Common myeloid progenitor, CD34-positive (primary cell): Measurements from ENCODE around the gene KRT9.

Source experiments
- CTCF ChIA-PET: fragments of 350-600 bp; sonication (Branson Sonifier 250); formaldehyde crosslinking; loops from one replicate; lab custom pipeline; 2021; ENCODE audit warnings: antibody characterized with exemption; lab: Charles Lee
- POLR2A ChIA-PET: fragments of 350-600 bp; sonication (Branson Sonifier 250); formaldehyde crosslinking; loops from one replicate; lab custom pipeline; 2021; ENCODE audit warnings: antibody characterized with exemption; lab: Charles Lee
- DNase-seq, 3 donors: peaks; one replicate each; pipeline versions ENCODE4 v3.0.0 to v3.0.0-alpha.2; 2013
- H3K27ac ChIP-seq, 2 experiments: 1 replicate in 1 of 2; 2 replicates in 1 of 2; pipeline ENCODE4 v1.7.0; 2013; ENCODE audit warnings: inconsistent platforms in 2 of 2, low read length in 2 of 2, mild to moderate bottlenecking in 2 of 2, low read depth in 1 of 2, moderate library complexity in 1 of 2; ENCODE audit not compliant: severe bottlenecking in 2 of 2, insufficient read depth in 1 of 2, poor library complexity in 1 of 2
- H3K27me3 ChIP-seq, 5 experiments: replicated peaks in 2 of 5; 1 replicate in 3 of 5; 2 replicates in 2 of 5; pipeline versions ENCODE4 v1.6.1 to v1.7.0; 2013; ENCODE audit warnings: low read length in 4 of 5, mild to moderate bottlenecking in 2 of 5, moderate library complexity in 2 of 5, inconsistent platforms in 1 of 5; ENCODE audit not compliant: insufficient read depth in 5 of 5, control insufficient read depth in 4 of 5
- H3K36me3 ChIP-seq, 4 experiments: 1 replicate in 2 of 4; 2 replicates in 2 of 4; pipeline versions ENCODE4 v1.6.1 to v1.7.0; 2013; ENCODE audit warnings: low read length in 3 of 4, control low read depth in 1 of 4, mild to moderate bottlenecking in 1 of 4; ENCODE audit not compliant: control insufficient read depth in 4 of 4, insufficient read depth in 4 of 4
- H3K4me1 ChIP-seq, 4 experiments: 1 replicate in 3 of 4; 2 replicates in 1 of 4; pipeline versions ENCODE4 v1.6.1 to v1.7.1; 2013; ENCODE audit warnings: low read length in 3 of 4, mild to moderate bottlenecking in 3 of 4, control low read depth in 1 of 4, inconsistent platforms in 1 of 4, moderate library complexity in 1 of 4; ENCODE audit not compliant: control insufficient read depth in 4 of 4, insufficient read depth in 4 of 4; ENCODE audit errors: control extremely low read depth in 1 of 4
- H3K4me3 ChIP-seq, 7 experiments: 1 replicate in 4 of 7; 2 replicates in 3 of 7; pipeline versions ENCODE4 v1.5.1 to v1.7.0; 2013; ENCODE audit warnings: mild to moderate bottlenecking in 7 of 7, low read length in 6 of 7, moderate library complexity in 6 of 7, inconsistent platforms in 2 of 7, low read depth in 2 of 7, control low read depth in 1 of 7; ENCODE audit not compliant: insufficient read depth in 4 of 7, control insufficient read depth in 1 of 7; ENCODE audit errors: extremely low read depth in 1 of 7
- H3K9me3 ChIP-seq, 5 experiments: 1 replicate in 4 of 5; 2 replicates in 1 of 5; pipeline versions ENCODE4 v1.6.1 to v1.7.1; 2013; ENCODE audit warnings: low read length in 4 of 5, mild to moderate bottlenecking in 2 of 5, inconsistent platforms in 1 of 5, low read depth in 1 of 5, moderate library complexity in 1 of 5; ENCODE audit not compliant: control insufficient read depth in 4 of 5, insufficient read depth in 2 of 5; ENCODE audit errors: control extremely low read depth in 1 of 5
- WGBS: methylation state at CpG from one replicate; pipeline ENCODE4 v1.1.5; 2013; ENCODE audit not compliant: insufficient coverage; 5-methylcytosine and 5-hydroxymethylcytosine counted together

The KRT9 gene

GRCh38 chr17:41559548-41559947 is 12.3 kb downstream of the KRT9 start:
- peaks cover 4 to 17% (median 13%) of the 10 kb centered on the region in 5 experiments for H3K27me3 ChIP-seq
- H3K4me3 ChIP-seq = no peak overlapping the region
- no peaks in the 10 kb centered on the region for H3K4me1 ChIP-seq
- no peak for DNase-seq
- no peaks in the 10 kb centered on the region for H3K9me3 ChIP-seq
- CTCF ChIA-PET = interaction anchor here (1.2 to 3.7 kb wide), 4 partner anchors 9 to 104 kb away, joined by 3 to 21 read pairs (median 3); no protein-coding TSS in a partner anchor
- no CpG with 5 or more reads among the region's 2 CpGs for WGBS
- no peak overlapping the region for H3K27ac ChIP-seq
- POLR2A ChIA-PET = no interaction called here
- no peaks in the 10 kb centered on the region for H3K36me3 ChIP-seq

GRCh38 chr17:41556931-41557330 is 14.9 kb downstream of the KRT9 start:
- Histone ChIP-seq H3K27ac (no peak overlapping the region), H3K9me3 (no peaks in the 10 kb centered on the region), H3K27me3 (peaks cover 5 to 17% (median 11%) of the 10 kb centered on the region in 5 experiments), H3K4me3 (no peak overlapping the region), H3K4me1 (no peaks in the 10 kb centered on the region), H3K36me3 (no peaks in the 10 kb centered on the region)
- no peak for DNase-seq
- ChIA-PET POLR2A (no interaction called here), CTCF (interaction anchor here (1.1 to 3.7 kb wide), 2 partner anchors 8 to 11 kb away, joined by 3 to 21 read pairs; no protein-coding TSS in a partner anchor)
- 95% methylated on average over 8 of the region's 9 CpGs for whole genome bisulfite sequencing

GRCh38 chr17:41556306-41556705 is 15.6 kb downstream of the KRT9 start:
- Histone ChIP-seq H3K4me3 (no peak overlapping the region), H3K27me3 (peaks cover 5 to 15% (median 8%) of the 10 kb centered on the region in 5 experiments), H3K36me3 (no peaks in the 10 kb centered on the region), H3K4me1 (no peaks in the 10 kb centered on the region), H3K27ac (no peak overlapping the region), H3K9me3 (no peaks in the 10 kb centered on the region)
- ChIA-PET POLR2A (no interaction called here), CTCF (interaction anchor here (1.0 kb wide), 1 partner anchor 106 kb away, joined by 3 read pairs; no protein-coding TSS in a partner anchor)
- DNase-seq = no peak
- 79% methylated on average over 5 of the region's 5 CpGs for WGBS

- Histone ChIP-seq H3K36me3 (no peaks in the 10 kb centered on the region), H3K9me3 (no peaks in the 10 kb centered on the region), H3K4me1 (no peaks in the 10 kb centered on the region), H3K4me3 (no peak overlapping the region), H3K27me3 (peaks cover 5 to 14% (median 7%) of the 10 kb centered on the region in 5 experiments), H3K27ac (no peak overlapping the region)
- ChIA-PET POLR2A (no interaction called here), CTCF (interaction anchor here (1.0 kb wide), 1 partner anchor 107 kb away, joined by 3 read pairs; no protein-coding TSS in a partner anchor)
- DNase-seq = no peak
- WGBS = 81% methylated on average over 4 of the region's 5 CpGs
Measured at GRCh38 chr17:41555105-41555887, 16.6 kb downstream of the KRT9 start.

GRCh38 chr17:41553987-41554680 is 17.7 kb downstream of the KRT9 start:
- Histone ChIP-seq H3K36me3 (no peaks in the 10 kb centered on the region), H3K27me3 (peaks cover 2 to 12% (median 7%) of the 10 kb centered on the region in 5 experiments), H3K4me1 (peaks cover 0 to 5% (median 3%) of the 10 kb centered on the region in 4 experiments), H3K9me3 (no peaks in the 10 kb centered on the region), H3K4me3 (no peak overlapping the region), H3K27ac (no peak overlapping the region)
- CTCF ChIA-PET = interaction anchor here (1.4 kb wide), 1 partner anchor 109 kb away, joined by 5 read pairs; no protein-coding TSS in a partner anchor
- 92% methylated on average over 2 of the region's 8 CpGs for WGBS
- no peak for DNase-seq
- POLR2A ChIA-PET = no interaction called here

GRCh38 chr17:41553176-41553575 is 18.7 kb downstream of the KRT9 start:
- peaks cover 0 to 14% (median 12%) of the 10 kb centered on the region in 4 experiments for H3K4me1 ChIP-seq
- DNase-seq = no peak
- peaks cover 2 to 14% (median 7%) of the 10 kb centered on the region in 5 experiments for H3K27me3 ChIP-seq
- no peak overlapping the region for H3K4me3 ChIP-seq
- no peaks in the 10 kb centered on the region for H3K36me3 ChIP-seq
- POLR2A ChIA-PET = no interaction called here
- 90% methylated on average over 2 of the region's 4 CpGs for WGBS
- no peak overlapping the region for H3K27ac ChIP-seq
- CTCF ChIA-PET = interaction anchor here (0.6 to 6.3 kb wide), 3 partner anchors 97 to 649 kb away, joined by 3 to 98 read pairs (median 5); no protein-coding TSS in a partner anchor
- H3K9me3 ChIP-seq = no peaks in the 10 kb centered on the region
